ENCODE results near the gene WBP4. TPM values are rescaled to one million over a fixed set of nuclear protein-coding genes. Genes with fewer than 3 reads are reported as not detected.
A peak's percentile ranks its signal among the peaks of the same experiment; 100 is the strongest.
"Not testable (repeated sequence)": the region's sequence is repeated elsewhere in the genome, so short reads cannot be mapped to it uniquely, and the experiment has no call there.

Gene WBP4
- total RNA-seq, 1 experiment from 2014 or later: 16.5 TPM

GRCh38 chr13:41040584-41041334, 20.6 kb upstream of the WBP4 start:
- in situ Hi-C loops (cut with HindIII; ENCODE audit: low sequenced_read_pairs): no loop called here
- no peak for DNase-seq (ENCODE audit: low spot score)

- DNase-seq (ENCODE audit: low spot score); in situ Hi-C loops (cut with HindIII; ENCODE audit: low sequenced_read_pairs): not testable (repeated sequence)
These were observed 18.9 kb upstream of the WBP4 start for GRCh38 chr13:41042419-41042818.

DNA sequence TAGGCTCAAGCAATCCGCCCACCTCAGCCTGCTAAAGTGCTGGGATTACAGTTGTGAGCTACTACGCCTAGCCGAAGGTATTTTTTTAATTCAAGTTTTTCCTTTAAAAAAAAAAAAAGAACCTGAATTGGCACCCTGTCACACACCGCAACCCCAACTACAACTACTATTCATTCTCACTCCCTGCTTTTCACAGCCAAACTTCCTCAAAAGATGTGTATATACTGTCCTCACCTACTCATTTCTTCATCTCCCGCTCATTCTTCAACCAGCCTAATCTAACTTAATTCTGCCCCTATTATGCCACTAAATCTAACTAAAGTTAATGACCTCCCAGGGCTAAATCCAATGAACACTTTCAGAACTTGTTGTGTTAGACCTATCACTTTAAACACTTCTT, 12.7 kb upstream of the WBP4 start:
- in situ Hi-C loops (cut with HindIII; ENCODE audit: low sequenced_read_pairs): no loop called here

DNA sequence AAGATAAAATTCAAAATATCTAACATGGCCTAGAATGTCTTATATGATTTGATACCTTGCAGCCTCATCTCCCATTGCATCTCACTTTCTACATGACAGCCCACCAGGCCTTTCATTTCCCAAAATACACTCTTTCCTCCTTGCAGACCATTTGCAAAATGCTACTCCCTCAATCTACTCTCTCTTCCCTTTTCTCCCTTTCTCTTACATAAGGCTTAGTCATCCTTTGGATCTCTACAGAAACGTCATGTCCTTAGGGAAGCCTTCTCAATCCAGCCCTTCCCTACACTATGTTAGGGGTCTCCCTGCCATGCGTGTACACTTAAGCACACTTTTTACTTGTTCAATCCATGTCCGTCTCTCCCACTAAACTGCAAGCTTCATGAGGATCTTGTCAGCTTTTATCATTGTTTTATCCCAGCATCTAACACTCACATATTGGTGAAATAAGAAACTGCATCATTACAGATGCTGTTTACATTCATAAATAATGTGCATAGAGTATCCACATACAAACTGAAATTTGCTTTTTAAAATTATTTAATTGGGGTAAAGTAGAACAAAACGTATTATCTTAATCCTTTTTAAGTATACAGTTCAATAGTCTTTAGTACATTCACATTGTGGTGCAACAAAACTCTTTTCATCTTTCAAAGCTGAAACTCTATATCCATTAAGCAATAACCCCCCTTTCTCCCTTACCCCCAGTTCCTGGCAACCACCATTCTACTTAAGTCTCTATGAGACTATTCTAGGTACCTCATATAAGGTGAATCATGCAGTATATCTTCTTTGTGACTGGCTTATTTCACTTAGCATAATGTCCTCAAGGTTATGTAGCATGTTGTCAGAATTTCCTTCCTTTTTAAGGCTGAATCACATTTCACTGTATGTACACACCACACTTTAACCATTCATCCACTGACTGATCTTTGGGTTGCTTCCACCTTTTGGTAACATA, 11.5 kb upstream of the WBP4 start:
- in situ Hi-C loops (cut with HindIII; ENCODE audit: low sequenced_read_pairs): no loop called here
- DNase-seq (ENCODE audit: low spot score): no peak

More for the DNA sequence above, 12.7 kb upstream of the WBP4 start:
- no peak for DNase-seq (ENCODE audit: low spot score)

GRCh38 chr13:41052441-41052840, 8.9 kb upstream of the WBP4 start:
- in situ Hi-C loops (cut with HindIII; ENCODE audit: low sequenced_read_pairs): no loop called here

GRCh38 chr13:41053384-41053826, 7.9 kb upstream of the WBP4 start:
- DNase-seq (ENCODE audit: low spot score): no peak
- in situ Hi-C loops (cut with HindIII; ENCODE audit: low sequenced_read_pairs): no loop called here

More at GRCh38 chr13:41052441-41052840, 8.9 kb upstream of the WBP4 start:
- DNase-seq (ENCODE audit: low spot score): no peak

- in situ Hi-C loops (cut with HindIII; ENCODE audit: low sequenced_read_pairs): no loop called here
- DNase-seq (ENCODE audit: low spot score): peak; percentile 43
These were observed 7.0 kb upstream of the WBP4 start for GRCh38 chr13:41054212-41054877.

- in situ Hi-C loops (cut with HindIII; ENCODE audit: low sequenced_read_pairs): no loop called here
- DNase-seq (ENCODE audit: low spot score): no peak
These were observed 6.2 kb upstream of the WBP4 start for GRCh38 chr13:41054919-41055619.

DNA sequence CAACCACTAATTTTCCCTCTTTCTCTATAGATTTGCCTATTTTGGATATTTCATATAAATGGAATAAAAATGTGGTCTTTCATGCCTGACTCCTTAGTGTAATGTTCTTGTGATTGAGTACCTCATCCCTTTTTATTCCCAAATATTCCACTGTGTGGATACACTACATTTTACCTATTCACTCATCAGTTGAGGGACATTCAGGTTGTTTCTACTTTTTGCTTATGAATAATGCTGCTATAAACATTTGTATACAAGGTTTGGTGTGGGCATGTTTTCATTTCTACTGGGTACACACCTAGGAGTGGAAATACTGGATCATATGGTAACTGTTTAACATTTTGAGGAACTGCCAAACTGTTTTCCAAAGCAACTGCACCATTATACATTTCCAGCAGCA, 5.1 kb upstream of the WBP4 start:
- no peak for DNase-seq (ENCODE audit: low spot score)
- in situ Hi-C loops (cut with HindIII; ENCODE audit: low sequenced_read_pairs): no loop called here

DNA sequence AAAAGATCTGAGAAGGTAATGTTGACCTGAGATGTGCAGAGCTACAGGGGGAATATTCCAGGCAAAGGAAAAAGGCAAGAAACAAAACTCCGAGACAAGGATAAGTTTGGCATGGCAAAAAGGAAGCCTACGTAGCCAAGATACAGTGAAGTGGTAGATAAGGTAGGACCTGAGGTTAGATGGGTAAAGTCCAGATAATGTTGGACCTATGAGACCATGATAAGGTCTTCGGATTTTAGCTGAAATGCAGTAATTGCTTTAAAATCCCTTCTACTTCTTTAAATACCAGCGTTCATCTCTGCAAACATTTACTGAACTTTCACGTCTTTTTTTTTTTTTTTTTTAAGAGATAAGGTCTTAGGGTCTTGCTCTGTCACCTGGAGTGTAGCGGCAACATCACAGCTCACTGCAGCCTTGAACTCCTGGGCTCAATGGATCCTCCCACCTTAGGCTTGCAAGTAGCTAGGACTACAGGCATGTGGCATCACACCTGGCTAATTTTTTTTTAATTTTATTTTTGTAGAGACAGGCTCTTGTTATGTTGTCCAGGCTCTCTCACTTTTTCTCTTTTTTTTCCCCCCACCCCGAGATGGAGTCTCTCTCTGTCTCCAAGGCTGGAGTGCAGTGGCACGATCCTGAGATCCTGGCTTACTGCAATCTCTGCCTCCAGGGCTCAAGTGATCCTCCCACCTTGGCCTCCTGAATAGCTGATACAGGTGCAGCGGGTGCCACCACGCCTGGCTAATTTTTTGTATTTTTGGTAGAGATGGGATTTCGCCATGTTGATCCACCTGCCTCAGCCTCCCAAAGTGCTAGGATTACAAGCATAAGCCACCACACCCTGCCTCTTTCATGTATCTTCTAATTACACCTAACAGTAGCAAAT, 4.2 kb upstream of the WBP4 start:
- in situ Hi-C loops (cut with HindIII; ENCODE audit: low sequenced_read_pairs): no loop called here
- no peak for DNase-seq (ENCODE audit: low spot score)

DNA sequence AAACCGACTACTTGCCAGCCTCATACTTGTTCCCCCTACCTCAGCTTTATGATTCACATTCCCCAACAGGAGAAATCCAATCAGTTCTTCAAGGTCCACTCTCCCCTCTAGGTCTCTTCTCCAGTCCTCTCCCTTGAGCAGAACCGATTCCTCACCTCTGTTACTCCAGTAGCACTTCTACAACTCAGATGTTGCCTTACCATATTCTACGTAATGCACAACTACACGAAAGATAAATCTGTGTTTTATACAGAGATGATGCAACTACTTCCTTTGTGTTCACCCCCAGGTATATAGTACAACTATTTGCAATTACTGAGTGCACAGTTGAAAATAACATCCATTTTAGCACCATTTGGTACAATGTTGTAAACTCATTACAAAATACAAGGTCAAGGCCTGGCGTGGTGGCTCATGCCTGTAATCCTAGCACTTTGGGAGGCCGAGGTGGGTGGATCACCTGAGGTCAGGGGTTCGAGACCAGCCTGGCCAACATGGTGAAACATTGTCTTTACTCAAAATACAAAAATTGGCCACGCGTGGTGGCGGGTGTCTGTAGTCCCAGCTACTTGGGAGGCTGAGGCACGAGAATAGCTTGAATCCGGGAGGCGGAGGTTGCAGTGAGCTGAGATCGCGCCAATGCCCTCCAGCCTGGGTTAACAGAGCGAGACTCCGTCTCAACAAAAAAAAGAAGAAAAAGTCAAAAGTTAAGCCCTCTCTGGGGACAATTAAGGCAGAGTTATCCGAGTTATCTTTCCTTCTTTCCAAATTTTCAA, 2.8 kb upstream of the WBP4 start:
- in situ Hi-C loops (cut with HindIII; ENCODE audit: low sequenced_read_pairs): no loop called here

DNA sequence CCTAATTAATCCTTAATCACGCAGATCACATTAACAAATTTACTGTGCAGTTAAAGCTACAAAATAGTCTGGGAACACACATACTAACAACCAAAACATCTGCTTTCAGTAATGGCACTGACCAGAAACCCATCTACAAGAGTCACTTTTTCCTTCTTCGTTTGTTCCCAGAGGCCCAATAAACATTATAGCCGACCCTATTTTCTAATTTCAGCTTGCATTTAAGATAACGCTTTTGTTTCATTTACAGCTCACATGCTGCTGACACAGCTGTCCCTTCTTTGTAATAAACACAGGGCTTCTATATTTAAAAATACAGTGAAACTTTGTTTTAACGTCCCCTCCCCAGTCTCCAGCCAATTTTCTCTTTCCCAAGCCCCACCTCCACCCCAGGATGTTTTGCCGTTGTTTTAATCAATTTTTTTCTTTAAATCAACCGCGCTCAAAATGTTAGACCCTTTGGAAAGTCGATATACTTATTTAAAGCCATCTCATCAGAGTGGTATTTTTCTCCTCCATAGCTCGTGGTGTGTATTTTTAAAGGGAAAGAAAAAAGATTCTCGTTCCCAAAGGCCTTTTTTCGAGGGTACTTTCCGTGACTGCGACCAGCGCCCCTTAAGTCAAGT, 1.7 kb upstream of the WBP4 start:
- in situ Hi-C loops (cut with HindIII; ENCODE audit: low sequenced_read_pairs): no loop called here
- DNase-seq (ENCODE audit: low spot score): peak; percentile 32

More for the DNA sequence above, 2.8 kb upstream of the WBP4 start:
- no peak for DNase-seq (ENCODE audit: low spot score)

GRCh38 chr13:41060082-41060723, 1.1 kb upstream of the WBP4 start:
- DNase-seq (ENCODE audit: low spot score): peak; percentile 85
- in situ Hi-C loops (cut with HindIII; ENCODE audit: low sequenced_read_pairs): no loop called here

DNA sequence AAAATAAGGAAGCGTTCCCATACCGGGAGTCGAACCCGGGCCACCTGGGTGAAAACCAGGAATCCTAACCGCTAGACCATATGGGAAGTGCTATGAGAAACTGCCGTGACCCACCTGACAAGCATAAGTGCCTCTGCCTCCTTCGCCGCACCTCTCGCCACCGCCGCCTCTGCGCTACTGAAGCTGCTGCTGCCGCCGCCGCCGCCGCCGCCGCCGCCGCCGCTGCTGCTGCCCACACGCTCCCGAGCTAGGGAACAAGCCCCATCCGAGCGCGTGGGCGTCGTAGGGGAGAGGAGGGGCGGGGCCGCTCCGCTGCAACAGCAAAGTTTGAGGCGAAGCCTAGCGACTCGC, 610 bp upstream of the WBP4 start:
- in situ Hi-C loops (cut with HindIII; ENCODE audit: low sequenced_read_pairs): no loop called here
- peak; percentile 92 for DNase-seq (ENCODE audit: low spot score)

GRCh38 chr13:41061914-41062837, 867 bp downstream of the WBP4 start:
- no peak for DNase-seq (ENCODE audit: low spot score)
- in situ Hi-C loops (cut with HindIII; ENCODE audit: low sequenced_read_pairs): no loop called here

DNA sequence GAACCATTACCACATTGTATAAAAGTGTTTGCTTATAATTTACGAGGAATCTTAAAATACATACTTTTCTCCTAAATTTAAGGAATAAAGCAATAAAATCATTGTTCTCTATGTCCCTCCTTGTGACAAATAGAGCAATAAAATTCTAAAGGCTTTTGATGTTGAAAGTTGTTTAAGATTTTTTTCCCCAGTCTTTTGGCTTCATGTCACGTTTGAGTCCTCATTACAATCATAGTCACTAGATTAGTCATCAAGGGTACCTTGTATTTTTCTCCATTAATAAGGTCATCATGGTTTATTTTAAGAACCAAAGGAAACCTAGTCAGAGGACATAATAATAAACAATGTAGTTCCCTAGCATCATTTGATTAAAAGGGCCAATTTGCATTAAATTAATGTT, 3.2 kb downstream of the WBP4 start:
- in situ Hi-C loops (cut with HindIII; ENCODE audit: low sequenced_read_pairs): no loop called here
- DNase-seq (ENCODE audit: low spot score): no peak
